Osteoblast (primary cell): ENCODE results near the gene CTCF. TPM values are rescaled to one million over a fixed set of nuclear protein-coding genes. Genes with fewer than 3 reads are reported as not detected.
A peak's percentile ranks its signal among the peaks of the same experiment; 100 is the strongest.

Experiments used
- DNase-seq: peaks from one replicate; pipeline ENCODE4 v3.0.0; 2011; ENCODE audit warnings: low spot score, mixed read lengths; ENCODE audit not compliant: insufficient read length; ENCODE audit errors: missing footprints
- H2AFZ ChIP-seq: 2 replicates; pipeline ENCODE4 v1.6.0; 2011; ENCODE audit warnings: mild to moderate bottlenecking, low read length
- H3K27ac ChIP-seq: 2 replicates; pipeline ENCODE4 v1.5.1; 2011; ENCODE audit warnings: mild to moderate bottlenecking, low read depth, low read length, moderate library complexity
- H3K27me3 ChIP-seq: 2 replicates; pipeline ENCODE4 v1.6.0; 2012; ENCODE audit warnings: mild to moderate bottlenecking, control low read depth, inconsistent platforms, low read length, moderate library complexity; ENCODE audit not compliant: insufficient read depth
- H3K36me3 ChIP-seq: 2 replicates; pipeline ENCODE4 v1.5.1; 2011; ENCODE audit warnings: mild to moderate bottlenecking, low read length, control low read depth, moderate library complexity; ENCODE audit not compliant: insufficient read depth
- H3K4me1 ChIP-seq: 2 replicates; pipeline ENCODE4 v1.5.1; 2011; ENCODE audit warnings: mild to moderate bottlenecking, low read length, control low read depth, moderate library complexity; ENCODE audit not compliant: insufficient read depth
- H3K4me2 ChIP-seq: 2 replicates; pipeline ENCODE4 v1.6.0; 2011; ENCODE audit warnings: mild to moderate bottlenecking, low read length; ENCODE audit not compliant: insufficient read depth
- H3K4me3 ChIP-seq: fragments of 200-600 bp; sonication (generic); 3 replicates; pipeline ENCODE4 v1.5.1; 2012; ENCODE audit warnings: mild to moderate bottlenecking, low read length, inconsistent platforms; ENCODE audit not compliant: insufficient read depth
- H3K79me2 ChIP-seq: 2 replicates; pipeline ENCODE4 v1.6.0; 2012; ENCODE audit warnings: mild to moderate bottlenecking, low read length, control low read depth, inconsistent platforms; ENCODE audit not compliant: insufficient read depth
- H3K9me3 ChIP-seq: 2 replicates; pipeline ENCODE4 v1.5.1; 2011; ENCODE audit warnings: low read depth, low read length, control low read depth
- H4K20me1 ChIP-seq: 2 replicates; pipeline ENCODE4 v1.6.0; 2012; ENCODE audit warnings: mild to moderate bottlenecking, low read length, control low read depth; ENCODE audit not compliant: insufficient read depth
- total RNA-seq: library from RNA; depleted of rRNA; stranded (reverse); fragments of >200 nt; gene quantifications from 2 replicates; pipeline ENCODE4 v1.2.3, GENCODE V29; 2012
- TF ChIP-seq, protein P1 (sequence below): IDR thresholded peaks from 2 replicates; pipeline ENCODE4 v1.5.1; 2011; ENCODE audit warnings: mild to moderate bottlenecking, low read depth, low read length, moderate library complexity; ENCODE audit errors: extremely low read depth

CTCF gene
- total RNA-seq, 1 donor = 29.3 TPM

DNA sequence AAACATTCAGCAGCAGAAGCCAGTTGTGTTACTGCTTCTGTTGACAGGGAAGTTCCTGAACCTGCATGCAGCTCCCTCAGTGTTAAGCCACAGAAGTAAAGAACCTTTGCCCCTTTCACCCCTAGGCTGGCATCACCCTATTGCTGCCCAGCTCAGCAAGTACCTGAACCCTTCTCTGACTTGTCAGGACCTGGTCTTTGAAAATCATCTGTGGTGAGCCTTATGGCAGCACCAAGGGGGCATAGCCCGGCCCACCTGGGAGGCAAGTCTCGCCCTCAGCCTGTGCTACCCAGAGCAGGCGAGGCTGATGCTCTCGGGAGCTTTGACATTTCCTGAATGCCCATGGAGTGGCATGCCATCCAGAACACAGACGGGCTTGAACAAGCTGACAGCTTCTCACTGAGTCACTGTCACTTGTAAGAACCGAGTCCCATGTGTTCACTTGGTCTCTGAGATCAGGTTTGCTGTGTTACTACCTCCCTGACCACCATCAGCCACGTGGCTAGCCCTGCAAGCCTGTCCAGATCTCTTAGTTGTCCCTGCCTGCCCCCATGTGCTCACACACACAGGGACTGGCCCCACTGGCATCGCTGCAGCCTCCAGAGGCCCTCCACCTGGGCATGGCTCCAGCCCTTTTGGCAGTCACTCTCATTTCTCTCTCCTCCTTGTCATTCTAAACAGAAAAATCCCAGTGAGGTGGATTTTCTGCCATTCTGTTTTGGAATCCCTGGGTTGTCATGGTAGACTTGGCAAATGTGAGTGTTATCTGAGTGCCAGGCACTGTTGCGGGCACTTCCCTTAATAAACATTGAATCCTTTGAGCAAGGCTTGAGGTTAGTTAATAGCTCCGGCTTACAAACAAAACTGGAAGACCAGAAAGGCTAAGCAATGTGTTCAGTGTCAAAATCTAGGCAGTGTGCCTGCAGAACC is 79.7 kb downstream of the CTCF start:
- Histone ChIP-seq H3K27ac (no peak overlapping the region), H3K79me2 (no peaks in the 10 kb centered on the region), H3K36me3 (peaks cover 21% of the 10 kb centered on the region), H3K4me3 (no peak overlapping the region), H3K4me1 (peaks cover 8% of the 10 kb centered on the region), H4K20me1 (no peaks in the 10 kb centered on the region), H3K4me2 (no peak overlapping the region), H3K27me3 (peaks cover 29% of the 10 kb centered on the region), H3K9me3 (no peaks in the 10 kb centered on the region), H2AFZ (peak overlapping the region; percentile 16)
- TF ChIP-seq, protein P1, sequence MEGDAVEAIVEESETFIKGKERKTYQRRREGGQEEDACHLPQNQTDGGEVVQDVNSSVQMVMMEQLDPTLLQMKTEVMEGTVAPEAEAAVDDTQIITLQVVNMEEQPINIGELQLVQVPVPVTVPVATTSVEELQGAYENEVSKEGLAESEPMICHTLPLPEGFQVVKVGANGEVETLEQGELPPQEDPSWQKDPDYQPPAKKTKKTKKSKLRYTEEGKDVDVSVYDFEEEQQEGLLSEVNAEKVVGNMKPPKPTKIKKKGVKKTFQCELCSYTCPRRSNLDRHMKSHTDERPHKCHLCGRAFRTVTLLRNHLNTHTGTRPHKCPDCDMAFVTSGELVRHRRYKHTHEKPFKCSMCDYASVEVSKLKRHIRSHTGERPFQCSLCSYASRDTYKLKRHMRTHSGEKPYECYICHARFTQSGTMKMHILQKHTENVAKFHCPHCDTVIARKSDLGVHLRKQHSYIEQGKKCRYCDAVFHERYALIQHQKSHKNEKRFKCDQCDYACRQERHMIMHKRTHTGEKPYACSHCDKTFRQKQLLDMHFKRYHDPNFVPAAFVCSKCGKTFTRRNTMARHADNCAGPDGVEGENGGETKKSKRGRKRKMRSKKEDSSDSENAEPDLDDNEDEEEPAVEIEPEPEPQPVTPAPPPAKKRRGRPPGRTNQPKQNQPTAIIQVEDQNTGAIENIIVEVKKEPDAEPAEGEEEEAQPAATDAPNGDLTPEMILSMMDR = no peak
- peak; percentile 92 for DNase-seq

DNA sequence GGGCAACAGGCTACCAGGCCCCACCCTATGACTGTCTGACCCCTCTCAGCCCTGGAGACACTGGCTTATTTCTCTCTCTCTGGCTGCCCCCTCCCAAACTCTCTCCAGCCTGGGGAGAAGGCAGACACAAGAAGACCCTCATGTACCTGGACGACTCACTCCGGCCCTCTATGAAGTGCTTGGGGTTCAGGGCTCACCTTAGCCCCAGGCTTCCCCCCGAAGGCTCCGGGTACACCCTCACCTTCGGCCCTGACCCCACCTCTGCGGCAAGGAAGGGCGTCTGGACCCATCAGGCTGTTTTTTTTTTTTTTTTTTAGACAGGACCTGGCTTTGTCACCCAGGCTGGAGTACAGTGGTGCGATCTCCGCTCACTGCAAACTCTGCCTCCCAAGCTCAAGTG is 81.7 kb downstream of the CTCF start:
- TF ChIP-seq, protein P1 = no peak
- Histone ChIP-seq H3K27ac (no peak overlapping the region), H3K36me3 (peaks cover 2% of the 10 kb centered on the region), H3K9me3 (no peaks in the 10 kb centered on the region), H3K4me1 (peaks cover 8% of the 10 kb centered on the region), H3K4me2 (no peak overlapping the region), H3K79me2 (no peaks in the 10 kb centered on the region), H2AFZ (no peak overlapping the region), H3K4me3 (no peak overlapping the region), H4K20me1 (no peaks in the 10 kb centered on the region), H3K27me3 (peaks cover 47% of the 10 kb centered on the region)
- no peak for DNase-seq

DNA sequence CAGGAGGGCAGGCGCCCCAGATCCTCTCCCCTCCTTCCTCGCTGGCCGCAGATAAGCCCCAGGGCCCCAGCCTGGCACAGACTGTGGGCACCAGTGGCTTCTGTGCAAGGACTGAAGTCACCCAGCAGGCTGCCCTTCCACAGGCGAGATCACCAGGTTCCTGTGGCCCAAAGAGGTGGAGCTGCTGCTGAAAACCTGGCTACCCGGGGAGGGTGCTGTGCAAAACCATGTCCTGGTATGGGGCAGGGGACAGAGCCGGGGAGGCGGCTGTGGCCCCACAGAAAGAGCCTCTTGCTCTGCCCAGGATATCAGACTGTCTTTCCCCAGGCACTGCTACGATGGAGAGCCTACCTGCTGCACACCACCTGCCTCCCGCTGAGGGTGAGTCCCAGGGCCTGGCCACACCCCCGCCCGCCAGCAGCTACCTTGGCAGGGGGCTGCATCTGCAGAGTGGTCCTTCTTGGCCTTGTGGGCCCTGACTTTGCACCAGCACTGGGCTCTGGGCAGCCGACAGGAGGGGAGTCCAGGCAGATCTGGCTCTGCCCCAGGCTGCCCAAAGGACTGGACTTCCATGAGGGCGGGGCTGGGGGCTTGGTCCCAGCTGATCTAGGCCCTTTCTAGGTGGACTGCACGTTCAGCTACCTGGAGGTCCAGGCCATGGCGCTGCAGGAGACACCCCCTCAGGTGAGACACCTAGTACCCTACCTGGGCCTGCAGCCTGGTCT is 83.2 kb downstream of the CTCF start:
- Histone ChIP-seq H3K27me3 (peaks cover 62% of the 10 kb centered on the region), H3K9me3 (no peaks in the 10 kb centered on the region), H3K36me3 (no peaks in the 10 kb centered on the region), H4K20me1 (peaks cover 6% of the 10 kb centered on the region), H3K4me3 (no peak overlapping the region), H2AFZ (no peak overlapping the region), H3K4me2 (no peak overlapping the region), H3K79me2 (no peaks in the 10 kb centered on the region), H3K27ac (no peak overlapping the region), H3K4me1 (peaks cover 8% of the 10 kb centered on the region)
- DNase-seq = peak; percentile 81
- TF ChIP-seq, protein P1 = no peak
